OCI-LY7 (cell line): ENCODE results near the gene SIRT5. TPM values are rescaled to one million over a fixed set of nuclear protein-coding genes. Genes with fewer than 3 reads are reported as not detected.

ENCODE experiments used
- BruUV-seq: library from RNA; stranded (reverse); fragments of 400-500 nt; replicated peaks from 2 replicates; lab custom pipeline; 2021; lab: Mats Ljungman, UMichigan
- CTCF ChIA-PET: fragments of 300-600 bp; sonication (Branson Sonifier 250); formaldehyde crosslinking; loops from one replicate; lab custom pipeline; 2022; ENCODE audit warnings: antibody characterized with exemption; ENCODE audit not compliant: unreplicated experiment; lab: Charles Lee
- POLR2A ChIA-PET: fragments of 300-600 bp; sonication (Branson Sonifier 250); formaldehyde crosslinking; loops from one replicate; lab custom pipeline; 2022; ENCODE audit warnings: antibody characterized with exemption; lab: Charles Lee
- DNase-seq: peaks from one replicate; pipeline ENCODE4 v3.0.0-alpha.2; 2015; ENCODE audit warnings: low spot score
- H2AFZ ChIP-seq: fragments of 200-600 bp; sonication (generic), shearing (Covaris generic); 2 replicates; pipeline ENCODE4 v1.6.1; 2014; ENCODE audit warnings: mild to moderate bottlenecking, antibody characterized with exemption, low read length, moderate library complexity
- H3K27ac ChIP-seq: fragments of 200-600 bp; sonication (generic); 2 replicates; pipeline ENCODE4 v1.5.1; 2014; ENCODE audit warnings: mixed run types, low read depth, mild to moderate bottlenecking, moderate library complexity, low read length, inconsistent platforms; ENCODE audit not compliant: poor library complexity, severe bottlenecking
- H3K36me3 ChIP-seq: fragments of 200-600 bp; sonication (generic); 2 replicates; pipeline ENCODE4 v1.6.1; 2014; ENCODE audit warnings: mild to moderate bottlenecking, antibody characterized with exemption, low read length, moderate library complexity, mixed read lengths; ENCODE audit not compliant: insufficient read depth
- H3K4me1 ChIP-seq: fragments of 200-600 bp; sonication (generic); 2 replicates; pipeline ENCODE4 v1.5.1; 2014; ENCODE audit warnings: mild to moderate bottlenecking, low read length; ENCODE audit not compliant: insufficient read depth, poor library complexity, severe bottlenecking
- H3K4me2 ChIP-seq: fragments of 200-600 bp; sonication (generic); 2 replicates; pipeline ENCODE4 v1.6.1; 2014; ENCODE audit warnings: mild to moderate bottlenecking, low read length
- H3K4me3 ChIP-seq: fragments of 200-600 bp; sonication (generic); 2 replicates; pipeline ENCODE4 v1.5.1; 2014; ENCODE audit warnings: mild to moderate bottlenecking, low read depth, low read length; ENCODE audit not compliant: poor library complexity, severe bottlenecking
- H3K79me2 ChIP-seq: fragments of 200-600 bp; sonication (generic); 2 replicates; pipeline ENCODE4 v1.6.1; 2016; ENCODE audit warnings: low read depth, mild to moderate bottlenecking, low read length, moderate library complexity, mixed read lengths; ENCODE audit not compliant: insufficient read depth
- H3K9me2 ChIP-seq: fragments of 200-600 bp; sonication (generic); 2 replicates; pipeline ENCODE4 v1.6.1; 2016; ENCODE audit warnings: mild to moderate bottlenecking, low read length, mixed read lengths; ENCODE audit not compliant: insufficient read depth
- H3K9me3 ChIP-seq: fragments of 200-600 bp; sonication (generic); 2 replicates; pipeline ENCODE4 v1.6.1; 2014; ENCODE audit warnings: mild to moderate bottlenecking, mixed run types, low read length, mixed read lengths
- H4K20me1 ChIP-seq: fragments of 200-600 bp; sonication (generic); 2 replicates; pipeline ENCODE4 v1.6.1; 2014; ENCODE audit warnings: mild to moderate bottlenecking, antibody characterized with exemption, low read length, moderate library complexity, mixed read lengths; ENCODE audit not compliant: insufficient read depth
- CTCF ChIP-seq: fragments of 200-600 bp; sonication (generic); conservative IDR thresholded peaks from 2 replicates; pipeline ENCODE4 v1.5.1; 2014; ENCODE audit warnings: mild to moderate bottlenecking, antibody characterized with exemption, low read length, moderate library complexity, mixed read lengths
- EZH2phosphoT487 ChIP-seq: fragments of 200-600 bp; sonication (generic); IDR thresholded peaks from 2 replicates; pipeline ENCODE4 v1.6.1; 2018; ENCODE audit warnings: low read depth, borderline replicate concordance, mild to moderate bottlenecking, mixed run types, antibody characterized with exemption, low read length, moderate library complexity, mixed read lengths
- intact Hi-C: fragments of 100-400 bp; cut with micrococcal nuclease; formaldehyde crosslinking; loops from one replicate; pipeline ENCODE4 v1.10.0; 2022; ENCODE audit not compliant: unreplicated experiment
- total RNA-seq, 2 experiments: library from RNA; depleted of rRNA in 1 of 2; stranded (reverse); fragments of >200 nt in 1 of 2; shearing (Covaris generic) in 1 of 2; gene quantifications; 2 replicates each; pipeline ENCODE4 v1.2.3, GENCODE V29; 2014 to 2022

Gene SIRT5
- total RNA-seq, 2 experiments from 2014 or later, result 17.6 to 23.6 TPM

GRCh38 chr6:13641315-13641714 lies 66.9 kb downstream of the SIRT5 start:
- BruUV-seq, result no TSS peak
- ChIA-PET POLR2A (interaction anchor here (0.5 to 1.1 kb wide), 4 partner anchors 9 to 135 kb away, joined by 3 to 4 read pairs (median 3); no protein-coding TSS in a partner anchor), CTCF (no interaction called here)
- H3K36me3 ChIP-seq, result peaks cover 65% of the 10 kb centered on the region
- H2AFZ ChIP-seq, result no peak overlapping the region
- no peaks in the 10 kb centered on the region for H3K9me3 ChIP-seq
- DNase-seq, result no peak
- no peaks in the 10 kb centered on the region for H3K79me2 ChIP-seq
- no peak overlapping the region for H3K4me2 ChIP-seq
- no peaks in the 10 kb centered on the region for H4K20me1 ChIP-seq
- H3K9me2 ChIP-seq, result no peaks in the 10 kb centered on the region
- intact Hi-C loops, result no loop called here
- no peak overlapping the region for H3K4me3 ChIP-seq
- H3K27ac ChIP-seq, result no peak overlapping the region
- TF ChIP-seq EZH2phosphoT487 (no peak), CTCF (no peak)
- peaks cover 4% of the 10 kb centered on the region for H3K4me1 ChIP-seq

GRCh38 chr6:13643125-13643524 lies 68.7 kb downstream of the SIRT5 start:
- BruUV-seq, result no TSS peak
- no peaks in the 10 kb centered on the region for H3K9me3 ChIP-seq
- H3K36me3 ChIP-seq, result peaks cover 50% of the 10 kb centered on the region
- H3K79me2 ChIP-seq, result no peaks in the 10 kb centered on the region
- no peak for DNase-seq
- H3K9me2 ChIP-seq, result no peaks in the 10 kb centered on the region
- H3K4me3 ChIP-seq, result no peak overlapping the region
- TF ChIP-seq CTCF (no peak), EZH2phosphoT487 (no peak)
- ChIA-PET CTCF (no interaction called here), POLR2A (no interaction called here)
- intact Hi-C loops, result no loop called here
- no peaks in the 10 kb centered on the region for H3K4me1 ChIP-seq
- no peaks in the 10 kb centered on the region for H4K20me1 ChIP-seq
- H2AFZ ChIP-seq, result no peak overlapping the region
- H3K4me2 ChIP-seq, result no peak overlapping the region
- no peak overlapping the region for H3K27ac ChIP-seq

GRCh38 chr6:13648850-13649249 lies 74.4 kb downstream of the SIRT5 start:
- Histone ChIP-seq H4K20me1 (no peaks in the 10 kb centered on the region), H3K4me2 (no peak overlapping the region), H3K79me2 (no peaks in the 10 kb centered on the region; the same call in 1 of the 2 replicates), H3K27ac (no peak overlapping the region), H3K9me2 (no peaks in the 10 kb centered on the region), H3K9me3 (no peaks in the 10 kb centered on the region), H3K4me1 (no peaks in the 10 kb centered on the region), H3K36me3 (peaks cover 26% of the 10 kb centered on the region), H3K4me3 (no peak overlapping the region), H2AFZ (no peak overlapping the region)
- TF ChIP-seq EZH2phosphoT487, result no peak
- TF ChIP-seq CTCF, result no peak
- no peak for DNase-seq
- BruUV-seq, result no TSS peak
- CTCF ChIA-PET, result no interaction called here
- POLR2A ChIA-PET, result interaction anchor here (0.6 to 1.2 kb wide), 6 partner anchors 11 to 301 kb away, joined by 3 to 7 read pairs (median 3); no protein-coding TSS in a partner anchor
- intact Hi-C loops, result no loop called here
